Karpas-422 (cell line): ENCODE data around the gene PLXNA4. TPM values are rescaled to one million over a fixed set of nuclear protein-coding genes. Genes with fewer than 3 reads are reported as not detected.

Source experiments
- DNase-seq: peaks from one replicate; pipeline ENCODE4 v3.0.0-alpha.2; 2015
- H2AFZ ChIP-seq: fragments of 200-600 bp; sonication (generic); 2 replicates; pipeline ENCODE4 v1.6.1; 2014; ENCODE audit warnings: antibody characterized with exemption, low read length, mixed read lengths
- H3K27ac ChIP-seq: fragments of 200-600 bp; sonication (generic); 2 replicates; pipeline ENCODE4 v1.5.1; 2014; ENCODE audit warnings: mild to moderate bottlenecking, low read length, moderate library complexity
- H3K27me3 ChIP-seq: fragments of 200-600 bp; sonication (generic); 2 replicates; pipeline ENCODE4 v1.6.1; 2014; ENCODE audit warnings: low read length, mixed read lengths
- H3K36me3 ChIP-seq: fragments of 200-600 bp; sonication (generic); 2 replicates; pipeline ENCODE4 v1.6.1; 2014; ENCODE audit warnings: low read length, mixed read lengths; ENCODE audit not compliant: insufficient read depth
- H3K4me1 ChIP-seq: fragments of 200-600 bp; sonication (generic); 2 replicates; pipeline ENCODE4 v1.6.1; 2014; ENCODE audit warnings: mild to moderate bottlenecking, low read length, mixed read lengths
- H3K4me2 ChIP-seq: fragments of 200-600 bp; sonication (generic); 2 replicates; pipeline ENCODE4 v1.6.1; 2014; ENCODE audit warnings: low read length, low read depth, mild to moderate bottlenecking; ENCODE audit not compliant: poor library complexity, severe bottlenecking
- H3K4me3 ChIP-seq: fragments of 200-600 bp; sonication (generic); 2 replicates; pipeline ENCODE4 v1.5.1; 2014; ENCODE audit warnings: mild to moderate bottlenecking, antibody characterized with exemption, low read length, mixed read lengths
- H3K79me2 ChIP-seq: fragments of 200-600 bp; sonication (generic); 2 replicates; pipeline ENCODE4 v1.6.1; 2014; ENCODE audit warnings: mild to moderate bottlenecking, low read length, mixed read lengths
- H3K9ac ChIP-seq: fragments of 200-600 bp; sonication (generic); 2 replicates; pipeline ENCODE4 v1.6.0; 2014; ENCODE audit warnings: low read length
- H3K9me2 ChIP-seq: fragments of 200-600 bp; sonication (generic), shearing (Covaris generic); replicated peaks from 2 replicates; pipeline ENCODE4 v1.6.0; 2014; ENCODE audit warnings: mild to moderate bottlenecking, low read length, moderate library complexity; ENCODE audit not compliant: insufficient read depth
- H3K9me3 ChIP-seq: fragments of 300-700, 200-600 bp; sonication (generic); 2 replicates; pipeline ENCODE4 v1.6.1; 2014; ENCODE audit warnings: low read length, mixed read lengths
- H4K20me1 ChIP-seq: fragments of 200-600 bp; sonication (generic); 2 replicates; pipeline ENCODE4 v1.6.1; 2014; ENCODE audit warnings: mild to moderate bottlenecking, antibody characterized with exemption, low read length, low read depth; ENCODE audit not compliant: insufficient read depth
- total RNA-seq: library from RNA; depleted of rRNA; stranded (reverse); fragments of >200 nt; shearing (Covaris generic); gene quantifications from 2 replicates; pipeline ENCODE4 v1.2.3, GENCODE V29; 2014; ENCODE audit warnings: low replicate concordance

PLXNA4 gene
- total RNA-seq, 1 experiment from 2014 or later = 0.48 TPM

DNA sequence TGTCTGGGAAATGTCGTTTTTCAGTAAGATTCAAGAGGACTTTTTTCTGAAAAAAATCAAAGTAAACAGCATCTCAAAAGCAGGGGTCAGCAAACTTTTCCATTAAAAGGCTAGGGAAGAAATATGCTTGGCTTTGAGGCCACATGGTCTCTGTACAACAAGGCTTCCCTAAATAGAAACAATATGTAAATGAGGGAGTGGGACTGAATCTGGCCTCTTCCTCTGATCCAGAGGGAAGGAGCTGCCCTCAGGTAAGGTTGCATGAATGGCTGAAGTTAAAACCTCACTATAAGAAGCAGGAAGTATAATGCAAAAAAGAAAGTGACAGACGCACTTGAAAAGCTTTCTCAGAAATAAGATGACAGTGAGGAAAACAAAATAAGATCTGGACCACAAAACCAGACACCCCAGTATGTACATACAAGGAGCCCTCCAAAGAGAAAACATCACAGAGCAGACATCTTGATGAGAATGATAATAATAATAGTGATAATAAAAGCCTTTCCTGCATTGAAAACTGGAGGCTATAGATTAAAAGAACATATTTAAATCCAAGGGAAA is 115.2 kb downstream of the PLXNA4 start:
- Histone ChIP-seq H4K20me1 (no peaks in the 10 kb centered on the region), H3K27me3 (no peaks in the 10 kb centered on the region), H3K4me3 (no peak overlapping the region), H3K9ac (no peak overlapping the region), H3K9me3 (no peaks in the 10 kb centered on the region), H3K4me2 (no peak overlapping the region), H3K27ac (no peak overlapping the region), H2AFZ (no peak overlapping the region), H3K36me3 (no peaks in the 10 kb centered on the region), H3K4me1 (no peaks in the 10 kb centered on the region), H3K9me2 (no peaks in the 10 kb centered on the region), H3K79me2 (no peaks in the 10 kb centered on the region)
- no peak for DNase-seq

DNA sequence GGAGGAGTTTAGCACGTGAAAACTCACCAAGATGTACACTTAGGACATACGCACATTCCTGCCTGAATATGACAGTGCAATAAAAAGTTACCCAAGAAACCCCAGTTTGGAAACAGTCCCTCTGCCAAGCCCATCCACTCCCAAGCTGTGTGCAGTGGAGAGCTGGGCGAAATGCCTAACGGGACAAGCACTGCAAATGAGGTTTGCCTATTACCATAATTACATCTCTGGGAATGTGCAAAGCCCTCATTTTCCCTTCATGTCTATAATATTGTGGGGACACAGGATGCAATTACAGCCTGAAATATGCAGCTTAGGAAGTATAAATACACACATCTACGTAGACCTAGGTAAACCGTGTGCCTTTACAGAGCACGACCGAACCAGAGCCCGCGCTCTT is 117.5 kb downstream of the PLXNA4 start:
- Histone ChIP-seq H3K4me1 (no peaks in the 10 kb centered on the region), H3K36me3 (no peaks in the 10 kb centered on the region), H3K4me3 (no peak overlapping the region), H3K79me2 (no peaks in the 10 kb centered on the region), H3K9me2 (no peaks in the 10 kb centered on the region), H3K27me3 (no peaks in the 10 kb centered on the region), H3K9me3 (no peaks in the 10 kb centered on the region), H3K9ac (no peak overlapping the region), H4K20me1 (no peaks in the 10 kb centered on the region), H3K27ac (no peak overlapping the region), H3K4me2 (no peak overlapping the region), H2AFZ (no peak overlapping the region)
- no peak for DNase-seq

DNA sequence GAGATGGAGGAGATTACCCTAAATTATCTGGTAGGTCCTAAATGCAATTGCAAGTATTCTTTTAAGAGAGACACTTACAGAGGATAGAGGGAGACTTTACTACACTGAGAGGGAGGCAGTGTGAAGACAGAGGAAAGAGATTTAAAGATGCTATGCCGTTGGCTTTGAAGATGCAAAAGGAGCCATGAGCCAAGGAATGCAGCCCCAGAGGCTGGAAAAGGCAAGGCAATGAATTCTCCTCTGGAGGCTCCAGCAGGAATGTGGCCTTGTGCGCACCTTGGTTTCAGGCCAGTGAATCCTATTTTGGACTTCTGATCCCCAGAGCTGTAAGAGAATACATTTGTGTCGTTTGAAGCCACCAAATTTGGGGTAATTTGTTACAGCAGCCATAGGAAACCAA is 118.6 kb downstream of the PLXNA4 start:
- Histone ChIP-seq H3K4me3 (no peak overlapping the region), H3K9ac (no peak overlapping the region), H3K4me2 (no peak overlapping the region), H3K79me2 (no peaks in the 10 kb centered on the region), H3K9me3 (no peaks in the 10 kb centered on the region), H3K27me3 (no peaks in the 10 kb centered on the region), H3K36me3 (no peaks in the 10 kb centered on the region), H2AFZ (no peak overlapping the region), H3K4me1 (no peaks in the 10 kb centered on the region), H3K27ac (no peak overlapping the region), H4K20me1 (no peaks in the 10 kb centered on the region), H3K9me2 (no peaks in the 10 kb centered on the region)
- no peak for DNase-seq

DNA sequence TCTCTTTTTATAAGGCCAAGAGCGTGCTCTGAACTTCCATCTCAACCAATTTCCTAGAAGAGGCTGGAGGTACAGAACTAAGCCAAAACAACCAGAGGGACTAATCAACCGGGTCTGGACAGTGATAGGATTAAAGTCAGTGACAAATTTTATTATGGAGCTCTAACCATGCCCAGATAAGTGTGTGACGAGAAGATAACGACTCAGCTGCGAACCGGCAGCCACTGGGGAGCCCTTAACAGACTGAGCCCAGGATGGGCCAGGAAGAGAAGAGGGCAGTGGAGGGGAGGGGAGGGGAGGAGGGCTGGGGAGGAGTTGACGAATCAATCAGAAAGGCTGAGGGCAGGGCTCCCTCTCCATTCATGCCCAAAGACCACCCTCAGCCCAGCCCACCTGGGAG is 119.9 kb downstream of the PLXNA4 start:
- no peaks in the 10 kb centered on the region for H3K4me1 ChIP-seq

DNA sequence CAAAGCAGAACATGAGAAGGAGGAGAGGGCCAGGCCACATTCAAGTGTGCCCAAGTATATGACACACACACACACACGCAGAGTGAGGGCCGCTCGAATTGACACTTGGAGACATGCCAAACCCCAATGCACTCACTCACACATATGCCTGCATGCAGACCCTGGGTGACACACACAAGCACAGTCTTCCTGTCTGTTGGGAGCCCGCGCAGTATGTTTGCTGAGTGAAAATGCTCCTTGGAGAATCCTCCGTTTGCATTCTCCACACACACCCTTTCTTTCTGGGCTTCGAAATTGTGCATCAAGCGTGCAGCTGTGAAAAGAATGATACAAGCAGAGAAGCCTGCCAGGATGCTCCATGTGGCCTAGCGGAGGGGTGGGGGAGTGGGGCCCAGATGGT is 120.9 kb downstream of the PLXNA4 start:
- H3K27me3 ChIP-seq = no peaks in the 10 kb centered on the region
- no peaks in the 10 kb centered on the region for H3K9me2 ChIP-seq
- DNase-seq = no peak
- H3K4me2 ChIP-seq = no peak overlapping the region
- no peaks in the 10 kb centered on the region for H3K79me2 ChIP-seq
- no peaks in the 10 kb centered on the region for H3K4me1 ChIP-seq
- H3K9me3 ChIP-seq = no peaks in the 10 kb centered on the region
- H3K27ac ChIP-seq = no peak overlapping the region
- no peaks in the 10 kb centered on the region for H4K20me1 ChIP-seq
- no peak overlapping the region for H3K4me3 ChIP-seq
- no peak overlapping the region for H2AFZ ChIP-seq
- no peak overlapping the region for H3K9ac ChIP-seq
- no peaks in the 10 kb centered on the region for H3K36me3 ChIP-seq

More for the DNA sequence above, 119.9 kb downstream of the PLXNA4 start:
- H3K36me3 ChIP-seq = no peaks in the 10 kb centered on the region
- no peak overlapping the region for H2AFZ ChIP-seq
- H3K27me3 ChIP-seq = no peaks in the 10 kb centered on the region
- no peak for DNase-seq
- no peak overlapping the region for H3K4me3 ChIP-seq
- H3K4me2 ChIP-seq = no peak overlapping the region
- no peaks in the 10 kb centered on the region for H4K20me1 ChIP-seq
- no peaks in the 10 kb centered on the region for H3K9me3 ChIP-seq
- no peak overlapping the region for H3K9ac ChIP-seq
- no peaks in the 10 kb centered on the region for H3K9me2 ChIP-seq
- H3K27ac ChIP-seq = no peak overlapping the region
- H3K79me2 ChIP-seq = no peaks in the 10 kb centered on the region

DNA sequence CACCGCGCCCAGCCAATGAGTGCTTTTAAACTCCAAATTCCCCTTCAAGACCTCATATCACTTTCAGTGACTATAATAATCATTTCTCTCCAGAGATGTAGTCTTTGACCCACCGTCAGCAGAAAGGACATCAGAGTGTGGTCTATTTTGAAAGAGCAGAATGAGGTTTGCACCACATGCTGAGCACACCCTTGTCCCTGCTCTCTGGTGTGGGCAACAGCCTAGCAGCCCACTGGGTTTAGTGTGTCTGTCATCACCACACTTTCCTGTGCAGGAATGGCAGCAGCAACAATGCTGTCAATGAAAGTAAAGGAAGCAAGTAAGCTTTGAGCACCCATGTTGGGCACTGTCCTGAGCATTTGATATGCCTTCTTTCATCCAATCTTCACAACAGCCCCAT is 122.4 kb downstream of the PLXNA4 start:
- H2AFZ ChIP-seq = no peak overlapping the region
- no peaks in the 10 kb centered on the region for H3K27me3 ChIP-seq
- no peaks in the 10 kb centered on the region for H3K9me3 ChIP-seq
- H3K79me2 ChIP-seq = no peaks in the 10 kb centered on the region
- no peaks in the 10 kb centered on the region for H4K20me1 ChIP-seq
- no peak overlapping the region for H3K27ac ChIP-seq
- no peak overlapping the region for H3K9ac ChIP-seq
- no peaks in the 10 kb centered on the region for H3K9me2 ChIP-seq
- H3K36me3 ChIP-seq = no peaks in the 10 kb centered on the region
- no peak for DNase-seq
- no peak overlapping the region for H3K4me2 ChIP-seq
- H3K4me3 ChIP-seq = no peak overlapping the region
- H3K4me1 ChIP-seq = no peaks in the 10 kb centered on the region

DNA sequence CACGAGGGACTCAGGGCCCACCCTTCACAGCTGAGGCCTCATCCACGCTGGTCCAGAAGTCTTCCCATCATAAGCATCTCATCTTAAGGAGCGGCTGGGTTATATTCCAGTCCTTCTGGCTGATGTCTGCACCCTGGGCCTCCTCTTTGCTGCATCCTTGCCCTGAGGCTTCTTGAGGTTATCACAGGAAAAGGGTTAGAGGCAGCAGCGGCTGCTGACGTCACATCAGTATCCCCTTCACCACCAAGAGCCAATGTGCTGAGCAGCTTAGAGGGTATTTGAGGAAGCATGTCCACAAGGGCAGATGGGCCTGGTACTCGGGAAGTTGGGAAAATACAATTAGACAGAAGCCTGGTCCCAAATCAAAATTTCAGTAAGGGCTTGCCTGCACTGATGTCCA is 125.1 kb downstream of the PLXNA4 start:
- no peak for DNase-seq

DNA sequence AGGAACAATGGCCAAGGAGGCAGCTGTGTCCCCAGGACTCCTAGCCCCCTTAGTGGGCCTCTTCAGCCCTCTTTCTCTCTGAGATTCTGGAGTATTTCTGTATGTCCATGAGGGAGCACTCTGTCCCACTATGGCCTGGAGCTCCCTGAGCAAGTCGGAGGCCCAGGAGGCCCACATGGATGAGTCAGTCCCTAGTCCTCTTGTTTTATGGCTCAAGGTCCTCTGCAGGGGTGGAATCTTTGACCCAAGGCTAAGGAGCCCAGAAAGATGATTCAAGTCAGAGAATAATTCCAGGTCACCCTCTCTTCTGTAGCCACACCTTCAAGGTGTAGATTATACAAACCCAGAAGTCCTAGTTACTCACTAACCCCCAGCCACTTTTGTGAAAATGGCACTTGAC is 125.6 kb downstream of the PLXNA4 start:
- H3K4me2 ChIP-seq = no peak overlapping the region
- no peak for DNase-seq
- H3K9me2 ChIP-seq = no peaks in the 10 kb centered on the region
- no peaks in the 10 kb centered on the region for H4K20me1 ChIP-seq
- no peaks in the 10 kb centered on the region for H3K36me3 ChIP-seq
- no peak overlapping the region for H3K9ac ChIP-seq
- H3K79me2 ChIP-seq = no peaks in the 10 kb centered on the region
- H3K9me3 ChIP-seq = no peaks in the 10 kb centered on the region
- no peak overlapping the region for H3K4me3 ChIP-seq
- no peak overlapping the region for H3K27ac ChIP-seq
- H2AFZ ChIP-seq = no peak overlapping the region
- H3K27me3 ChIP-seq = no peaks in the 10 kb centered on the region
- H3K4me1 ChIP-seq = no peaks in the 10 kb centered on the region

More for the DNA sequence above, 125.1 kb downstream of the PLXNA4 start:
- Histone ChIP-seq H4K20me1 (no peaks in the 10 kb centered on the region), H3K79me2 (no peaks in the 10 kb centered on the region), H3K9me3 (no peaks in the 10 kb centered on the region), H3K4me1 (no peaks in the 10 kb centered on the region), H3K4me3 (no peak overlapping the region), H3K36me3 (no peaks in the 10 kb centered on the region), H3K9ac (no peak overlapping the region), H2AFZ (no peak overlapping the region), H3K27ac (no peak overlapping the region), H3K4me2 (no peak overlapping the region), H3K27me3 (no peaks in the 10 kb centered on the region), H3K9me2 (no peaks in the 10 kb centered on the region)

DNA sequence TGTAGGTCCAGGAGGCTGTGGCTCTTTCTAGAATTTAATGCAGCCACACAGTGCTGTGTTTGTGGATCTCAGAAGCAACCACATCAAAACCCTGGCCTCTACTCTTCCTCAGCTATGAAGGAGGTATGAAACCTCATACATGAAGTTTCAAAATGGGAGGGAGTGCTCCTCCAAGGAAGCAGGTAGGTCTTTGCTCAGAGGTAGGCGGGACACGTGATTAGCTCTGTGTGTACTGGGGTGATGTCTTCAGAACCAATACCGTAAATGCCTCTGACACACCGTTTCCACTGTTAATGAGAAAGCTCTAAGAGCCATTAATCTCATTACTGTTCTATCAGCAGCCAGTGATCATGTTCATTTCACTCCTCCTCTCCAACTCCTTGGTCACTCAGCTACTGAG is 126.1 kb downstream of the PLXNA4 start:
- no peaks in the 10 kb centered on the region for H3K9me3 ChIP-seq
- H3K79me2 ChIP-seq = no peaks in the 10 kb centered on the region
- H2AFZ ChIP-seq = no peak overlapping the region
- no peak overlapping the region for H3K4me2 ChIP-seq
- no peaks in the 10 kb centered on the region for H3K9me2 ChIP-seq
- no peaks in the 10 kb centered on the region for H3K36me3 ChIP-seq
- no peaks in the 10 kb centered on the region for H4K20me1 ChIP-seq
- H3K9ac ChIP-seq = no peak overlapping the region
- H3K27me3 ChIP-seq = no peaks in the 10 kb centered on the region
- no peaks in the 10 kb centered on the region for H3K4me1 ChIP-seq
- no peak overlapping the region for H3K27ac ChIP-seq
- H3K4me3 ChIP-seq = no peak overlapping the region
- no peak for DNase-seq
